Testis (tissue), 2 donors: ENCODE measurements around the gene TTC28.

Experiments used
- CTCF ChIP-seq, 3 experiments: fragments of 450-650 bp in 2 of 3; fragments of 200-600 bp in 1 of 3; sonication (generic) in 1 of 3; IDR thresholded peaks; one replicate each; pipeline ENCODE4 v1.5.1; 2016 to 2019; ENCODE audit warnings: antibody characterized with exemption in 3 of 3, mild to moderate bottlenecking in 2 of 3, moderate library complexity in 1 of 3
- POLR2A ChIP-seq: fragments of 450-650 bp; IDR thresholded peaks from one replicate; pipeline ENCODE4 v1.6.1; 2017; ENCODE audit warnings: antibody characterized with exemption, mild to moderate bottlenecking, moderate library complexity

GRCh38 chr22:28030473-28030872 is 649.2 kb downstream of the TTC28 start:
- no peak for TF ChIP-seq CTCF (IDR thresholded peaks at IDR 0.05)
- TF ChIP-seq POLR2A, result no peak
